AG20443 (cell line): ENCODE measurements around the gene POPDC3.
A peak's percentile ranks its signal among the peaks of the same experiment; 100 is the strongest.
"Not testable (repeated sequence)": the region's sequence is repeated elsewhere in the genome, so short reads cannot be mapped to it uniquely, and the experiment has no call there.

Source experiments
- DNase-seq: peaks from one replicate; pipeline ENCODE4 v3.0.0; 2012; ENCODE audit warnings: low spot score, mixed read lengths

The POPDC3 gene, protein sequence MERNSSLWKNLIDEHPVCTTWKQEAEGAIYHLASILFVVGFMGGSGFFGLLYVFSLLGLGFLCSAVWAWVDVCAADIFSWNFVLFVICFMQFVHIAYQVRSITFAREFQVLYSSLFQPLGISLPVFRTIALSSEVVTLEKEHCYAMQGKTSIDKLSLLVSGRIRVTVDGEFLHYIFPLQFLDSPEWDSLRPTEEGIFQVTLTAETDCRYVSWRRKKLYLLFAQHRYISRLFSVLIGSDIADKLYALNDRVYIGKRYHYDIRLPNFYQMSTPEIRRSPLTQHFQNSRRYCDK

GRCh38 chr6:105179244-105180065, at the start of gene POPDC3:
POPDC3 (minus strand) TSS chr6:105180014; CDS start chr6:105161909, 18,105 bp downstream.
- peak; percentile 61 for DNase-seq

- DNase-seq = no peak
Measured at GRCh38 chr6:105227295-105227767, 47.5 kb upstream of the POPDC3 start.

DNA sequence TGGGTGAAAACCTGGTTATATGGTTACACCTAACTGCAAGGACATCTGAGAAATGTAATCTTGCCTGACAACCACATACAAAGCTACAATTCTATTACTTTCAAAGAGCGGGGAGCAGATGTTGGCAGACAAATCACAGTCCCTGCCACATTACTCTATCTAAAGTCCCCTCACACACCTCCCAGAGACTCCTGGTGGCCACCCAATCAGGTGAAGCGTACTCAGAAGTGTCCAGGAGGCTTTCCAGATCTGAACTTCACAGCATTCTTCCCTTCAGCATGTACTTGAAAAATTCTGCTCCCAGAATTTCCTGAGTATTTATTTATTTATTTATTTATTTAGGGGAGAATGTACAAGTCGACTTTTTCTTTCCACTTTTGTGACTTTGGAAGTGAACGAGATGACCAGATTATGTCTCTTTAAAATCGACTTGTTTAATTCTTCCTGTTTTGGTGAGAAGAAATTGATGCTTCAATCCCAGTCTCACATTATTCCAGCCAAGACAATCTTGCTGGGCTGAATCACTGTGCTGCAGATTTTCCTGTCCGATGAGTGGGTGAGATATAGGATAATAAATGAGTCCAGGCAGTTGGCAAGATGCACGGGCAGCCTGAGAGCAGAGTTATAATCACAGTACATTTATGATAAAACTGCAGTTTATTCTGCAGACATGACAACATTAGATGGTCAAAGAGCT, 46.9 kb upstream of the POPDC3 start:
- peak; percentile 39 for DNase-seq

GRCh38 chr6:105223242-105223641, 43.4 kb upstream of the POPDC3 start:
- DNase-seq = no peak

- DNase-seq = not testable (repeated sequence)
Measured at GRCh38 chr6:105221219-105221618, 41.4 kb upstream of the POPDC3 start.

DNA sequence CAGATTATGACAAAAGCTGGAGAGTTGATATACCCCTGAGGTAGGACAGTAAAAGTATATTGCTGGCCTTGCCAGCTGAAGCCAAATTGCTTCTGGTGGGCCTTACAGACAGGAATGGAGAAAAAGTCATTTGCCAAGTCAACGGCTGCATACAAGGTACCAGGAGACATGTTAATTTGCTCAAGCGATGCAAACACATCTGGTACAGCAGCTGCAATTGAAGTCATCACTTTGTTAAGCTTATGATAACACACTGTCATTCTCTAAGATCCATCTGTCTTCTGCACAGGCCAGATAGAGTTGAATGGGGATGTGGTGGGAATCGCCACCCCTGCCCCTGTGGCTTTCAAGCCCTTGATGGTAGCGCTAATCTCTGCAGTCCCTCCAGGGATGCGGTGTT, 40.4 kb upstream of the POPDC3 start:
- no peak for DNase-seq

DNA sequence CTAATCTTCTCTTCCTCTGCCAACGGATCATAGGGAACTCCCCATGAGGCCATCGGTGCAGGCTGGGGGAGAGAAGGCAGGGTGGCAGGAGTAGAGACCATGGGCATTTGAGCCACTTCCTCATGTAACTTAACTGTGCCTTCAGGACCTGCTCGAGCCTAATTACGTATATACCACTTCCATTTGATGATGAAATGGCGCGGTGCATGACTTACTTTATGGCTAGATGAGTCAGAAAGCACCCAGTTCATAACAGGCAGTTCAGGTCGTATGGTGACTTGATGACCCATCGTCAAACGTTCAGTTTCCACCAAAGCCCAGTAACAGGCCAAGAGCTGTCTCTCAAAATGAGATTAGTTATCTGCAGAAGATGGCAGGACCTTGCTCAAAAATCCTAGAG, 39.4 kb upstream of the POPDC3 start:
- not testable (repeated sequence) for DNase-seq

DNA sequence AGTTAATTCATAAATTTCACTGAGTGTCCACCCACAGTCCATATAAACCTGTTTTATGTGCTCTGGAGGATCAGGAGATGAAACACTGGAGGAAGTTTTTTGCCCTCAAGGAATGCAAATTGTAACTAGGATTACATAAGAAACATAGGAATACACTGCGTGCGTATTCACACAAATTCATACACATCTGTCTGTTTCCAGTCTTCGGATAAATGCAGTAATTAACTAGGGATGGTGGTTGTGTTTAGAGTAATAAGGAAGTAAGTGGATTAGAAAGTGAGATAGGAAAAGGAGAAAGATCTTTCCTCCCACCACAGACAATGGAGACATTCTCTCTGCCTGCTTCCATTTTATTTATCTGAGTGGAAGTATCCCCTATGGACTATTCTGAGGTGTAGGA, 35.7 kb upstream of the POPDC3 start:
- no peak for DNase-seq

GRCh38 chr6:105214668-105215067, 34.9 kb upstream of the POPDC3 start:
- DNase-seq = no peak

GRCh38 chr6:105213272-105213671, 33.5 kb upstream of the POPDC3 start:
- DNase-seq = no peak

DNA sequence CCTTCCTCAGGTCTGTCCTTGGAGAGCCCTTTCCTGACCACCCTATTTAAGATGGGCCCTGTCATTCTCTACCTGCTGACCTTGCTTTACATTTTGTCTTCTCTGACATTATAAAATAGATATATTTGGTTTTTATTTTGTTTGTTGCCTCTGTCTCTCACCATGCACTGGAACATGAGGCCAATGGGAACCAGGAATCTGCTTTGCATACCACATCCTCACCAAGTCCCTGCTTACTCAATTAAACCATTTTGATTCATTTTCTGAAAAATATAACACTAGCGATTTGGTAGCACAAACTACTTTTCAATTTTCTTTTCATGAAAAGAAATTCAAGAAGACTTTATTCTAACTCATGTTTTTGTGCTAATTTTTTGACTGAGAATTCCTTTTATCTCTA, 32.8 kb upstream of the POPDC3 start:
- no peak for DNase-seq

DNA sequence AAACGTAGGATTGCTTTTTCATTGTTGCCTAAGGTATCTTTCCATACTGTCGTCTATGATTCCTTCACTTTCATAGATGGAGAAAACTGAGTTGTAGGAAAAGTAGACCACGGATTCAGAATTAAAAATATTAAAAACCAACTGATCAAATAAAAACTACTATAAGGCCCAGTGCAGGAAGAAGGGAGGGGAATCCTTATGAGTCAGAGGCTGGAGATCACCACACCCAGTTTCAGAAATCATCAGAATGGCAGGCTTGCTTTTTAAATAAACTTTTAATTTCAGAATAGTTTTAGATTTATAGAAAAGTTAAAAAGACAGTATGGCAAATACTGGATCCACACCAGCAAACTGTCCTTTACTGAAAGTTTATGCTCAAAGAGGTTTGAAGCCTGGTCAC, 32.0 kb upstream of the POPDC3 start:
- peak; percentile 49 for DNase-seq

DNA sequence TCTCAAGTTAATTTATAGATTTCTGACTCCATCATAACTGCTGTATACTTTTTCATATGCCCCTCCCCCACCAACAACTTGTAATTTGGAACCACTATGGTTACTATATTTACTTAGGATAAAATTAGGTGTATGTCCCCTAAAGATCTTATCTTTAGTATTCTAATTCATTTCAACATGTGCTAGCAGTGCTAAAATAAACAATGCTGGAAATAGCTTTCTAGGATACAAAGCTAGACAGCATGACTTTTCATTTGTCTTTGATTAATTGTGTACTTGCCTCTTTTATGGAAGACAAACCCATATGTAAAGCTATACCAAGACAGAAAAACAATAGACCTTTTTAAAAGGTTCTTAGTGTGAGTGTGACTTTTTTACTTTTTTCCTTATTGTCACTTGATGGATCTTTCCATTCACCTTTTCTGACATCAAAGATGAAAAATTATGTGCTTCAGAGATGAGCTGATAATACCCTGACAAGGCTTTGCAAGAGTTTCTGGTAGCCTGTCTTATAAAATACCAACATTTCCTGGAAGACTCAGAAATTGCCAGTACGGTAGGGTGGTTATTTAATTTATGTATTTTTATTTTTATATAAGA, 31.2 kb upstream of the POPDC3 start:
- DNase-seq = no peak

- peak; percentile 70 for DNase-seq
Measured at GRCh38 chr6:105209950-105210706, 30.3 kb upstream of the POPDC3 start.

DNA sequence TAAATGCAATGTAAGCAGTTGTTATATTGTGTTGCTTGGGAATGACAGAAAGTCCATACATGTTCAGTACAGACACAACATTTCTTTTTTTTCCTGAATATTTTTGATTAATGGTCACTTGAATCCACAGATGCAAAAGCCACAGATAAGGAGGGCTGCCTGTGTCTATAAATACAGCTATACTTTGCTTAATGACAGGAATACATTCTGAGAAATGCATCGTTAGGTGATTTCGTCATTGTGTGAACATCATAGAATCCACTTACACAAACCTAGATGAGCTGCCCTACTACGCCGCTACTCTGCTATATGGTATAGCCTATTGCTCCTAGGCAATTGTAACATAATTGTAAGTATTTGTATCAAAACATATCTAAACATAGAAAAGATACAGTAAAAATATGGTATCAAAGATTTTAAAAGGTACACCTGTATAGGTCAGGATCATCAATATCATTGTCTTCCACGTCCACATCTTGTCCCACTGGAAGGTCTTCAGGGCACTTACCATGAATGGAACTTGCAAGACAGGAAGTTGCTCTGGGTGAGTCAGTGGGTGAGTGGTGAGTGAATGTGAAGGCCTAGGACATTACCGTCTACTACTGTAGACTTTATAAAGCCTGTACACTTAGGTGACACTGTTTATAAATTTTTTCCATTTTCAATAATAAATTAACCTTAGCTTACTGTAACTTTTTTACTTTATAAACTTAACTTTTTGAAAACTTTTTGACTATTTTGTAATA, 27.9 kb upstream of the POPDC3 start:
- DNase-seq = no peak

DNA sequence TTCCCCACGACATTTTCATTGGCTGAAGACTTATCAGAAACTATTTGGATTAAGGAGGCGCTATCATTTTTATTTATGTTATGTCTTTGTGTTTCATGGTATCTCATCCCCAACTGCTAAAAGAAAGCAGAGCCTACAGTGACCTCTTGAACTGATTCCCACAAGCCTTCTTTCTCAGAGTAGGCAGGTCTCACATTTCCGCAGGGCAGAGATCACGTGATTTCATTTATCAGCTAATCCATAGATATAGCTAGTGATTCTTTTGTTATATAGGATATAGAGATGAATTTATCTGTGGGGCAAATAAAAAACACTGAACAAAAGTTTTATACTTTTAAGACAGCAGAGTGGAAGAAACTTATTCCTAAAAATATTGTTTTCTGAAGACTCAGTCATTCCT, 25.0 kb upstream of the POPDC3 start:
- DNase-seq = no peak

DNA sequence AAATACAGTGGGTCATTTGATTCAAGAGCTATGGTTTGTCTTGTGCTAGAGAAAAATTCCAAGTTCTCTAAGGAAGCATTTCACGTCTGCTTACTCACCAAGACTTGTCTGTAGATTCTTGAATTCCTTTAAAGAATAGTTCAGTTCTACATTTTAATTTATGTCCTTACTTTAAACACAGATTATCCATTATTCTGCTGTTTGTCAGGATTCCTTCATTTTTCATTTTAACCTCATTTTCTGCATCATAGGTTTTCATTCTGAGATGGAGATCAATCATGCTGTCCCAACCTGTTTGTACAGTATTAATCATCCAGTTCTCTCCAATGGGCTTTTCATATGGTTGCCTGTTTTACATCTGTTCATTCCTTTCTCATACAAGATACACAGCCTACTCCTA, 24.5 kb upstream of the POPDC3 start:
- no peak for DNase-seq

- no peak for DNase-seq
Measured at GRCh38 chr6:105202486-105202885, 22.7 kb upstream of the POPDC3 start.

- DNase-seq = no peak
Measured at GRCh38 chr6:105200133-105200730, 20.4 kb upstream of the POPDC3 start.

- no peak for DNase-seq
Measured at GRCh38 chr6:105199711-105200110, 19.9 kb upstream of the POPDC3 start.
